ENCODE results near the gene LRP1.

The LRP1 gene

GRCh38 chr12:57181072-57181471 is 52.8 kb downstream of the LRP1 start:
- no peak for TF ChIP-seq Cebpa-rat (IDR thresholded peaks at IDR 0.05)
- H3K36me3 ChIP-seq: peaks cover 0 to 100% (median 42%) of the 10 kb centered on the region in 11 experiments; a peak in 17 of 22 replicates
- peaks cover 0 to 99% (median 0%) of the 10 kb centered on the region in 11 experiments; a peak in 9 of 22 replicates for H4K20me1 ChIP-seq
- no peaks in the 10 kb centered on the region for H3K27me3 ChIP-seq
- H3K4me2 ChIP-seq: no peak overlapping the region
- peaks cover 0 to 20% (median 11%) of the 10 kb centered on the region in 10 experiments; a peak in 12 of 20 replicates for H3K4me1 ChIP-seq
- no peak overlapping the region for H3K4me3 ChIP-seq
- H3K9ac ChIP-seq: no peak overlapping the region; a peak in 2 of 22 replicates
- no peaks in the 10 kb centered on the region for H3K9me3 ChIP-seq (replicated peaks in 1 of 11)
- H3K27ac ChIP-seq: no peak overlapping the region

- peaks cover 0 to 100% (median 40%) of the 10 kb centered on the region in 11 experiments; a peak in 16 of 22 replicates for H3K36me3 ChIP-seq
- H3K27me3 ChIP-seq: no peaks in the 10 kb centered on the region
- H3K9ac ChIP-seq: 0 out of 22 replicates have a peak overlapping the region, but pooled peaks of 1 of the 11 experiments have one; percentile 2
- H3K27ac ChIP-seq: no peak overlapping the region
- H4K20me1 ChIP-seq: peaks cover 0 to 99% (median 0%) of the 10 kb centered on the region in 11 experiments; a peak in 9 of 22 replicates
- H3K4me3 ChIP-seq: no peak overlapping the region
- H3K4me2 ChIP-seq: no peak overlapping the region
- H3K4me1 ChIP-seq: peaks cover 0 to 17% (median 9%) of the 10 kb centered on the region in 10 experiments; a peak in 12 of 20 replicates
- TF ChIP-seq Cebpa-rat (IDR thresholded peaks at IDR 0.05): no peak
- no peaks in the 10 kb centered on the region for H3K9me3 ChIP-seq (replicated peaks in 1 of 11)
These were observed 53.4 kb downstream of the LRP1 start for GRCh38 chr12:57181561-57182155.

- Histone ChIP-seq H3K27me3 (no peaks in the 10 kb centered on the region), H3K9me3 (replicated peaks in 1 of 11) (no peaks in the 10 kb centered on the region), H3K36me3 (peaks cover 5 to 100% (median 42%) of the 10 kb centered on the region in 11 experiments; a peak in 16 of 22 replicates), H3K4me3 (no peak overlapping the region), H3K27ac (no peak overlapping the region), H3K4me1 (peaks cover 0 to 12% (median under 1%) of the 10 kb centered on the region in 10 experiments; a peak in 7 of 20 replicates), H3K4me2 (no peak overlapping the region), H4K20me1 (peaks cover 0 to 99% (median 0%) of the 10 kb centered on the region in 11 experiments; a peak in 11 of 22 replicates), H3K9ac (no peak overlapping the region)
- no peak for TF ChIP-seq Cebpa-rat (IDR thresholded peaks at IDR 0.05)
These were observed 54.8 kb downstream of the LRP1 start for GRCh38 chr12:57182918-57183575.

GRCh38 chr12:57183939-57184725 is 55.8 kb downstream of the LRP1 start:
- Histone ChIP-seq H3K4me2 (no peak overlapping the region), H3K36me3 (peaks cover 5 to 100% (median 47%) of the 10 kb centered on the region in 11 experiments; a peak in 16 of 22 replicates), H3K9ac (no peak overlapping the region)

DNA sequence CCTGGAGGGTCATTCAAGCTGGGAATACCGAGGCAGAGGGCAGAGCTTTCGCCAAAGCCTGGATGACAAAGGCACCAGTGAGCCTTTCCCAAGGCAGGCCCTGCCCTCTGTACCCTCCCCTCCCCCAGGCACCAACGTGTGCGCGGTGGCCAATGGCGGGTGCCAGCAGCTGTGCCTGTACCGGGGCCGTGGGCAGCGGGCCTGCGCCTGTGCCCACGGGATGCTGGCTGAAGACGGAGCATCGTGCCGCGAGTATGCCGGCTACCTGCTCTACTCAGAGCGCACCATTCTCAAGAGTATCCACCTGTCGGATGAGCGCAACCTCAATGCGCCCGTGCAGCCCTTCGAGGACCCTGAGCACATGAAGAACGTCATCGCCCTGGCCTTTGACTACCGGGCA is 57.1 kb downstream of the LRP1 start:
- H3K9ac ChIP-seq: no peak overlapping the region
- H3K27ac ChIP-seq: no peak overlapping the region
- H3K27me3 ChIP-seq: no peaks in the 10 kb centered on the region
- H4K20me1 ChIP-seq: peaks cover 0 to 99% (median 0%) of the 10 kb centered on the region in 11 experiments; a peak in 11 of 22 replicates
- TF ChIP-seq Cebpa-rat (IDR thresholded peaks at IDR 0.05): no peak
- no peak overlapping the region for H3K4me3 ChIP-seq
- H3K4me2 ChIP-seq: no peak overlapping the region
- H3K36me3 ChIP-seq: peaks cover 5 to 100% (median 41%) of the 10 kb centered on the region in 11 experiments; a peak in 16 of 22 replicates
- no peaks in the 10 kb centered on the region for H3K9me3 ChIP-seq (replicated peaks in 1 of 11)
- peaks cover 0 to 9% (median 0%) of the 10 kb centered on the region in 10 experiments; a peak in 3 of 20 replicates for H3K4me1 ChIP-seq

More at GRCh38 chr12:57183939-57184725, 55.8 kb downstream of the LRP1 start:
- H3K4me3 ChIP-seq: no peak overlapping the region
- no peaks in the 10 kb centered on the region for H3K27me3 ChIP-seq
- peaks cover 0 to 99% (median 0%) of the 10 kb centered on the region in 11 experiments; a peak in 11 of 22 replicates for H4K20me1 ChIP-seq
- TF ChIP-seq Cebpa-rat (IDR thresholded peaks at IDR 0.05): no peak
- no peaks in the 10 kb centered on the region for H3K9me3 ChIP-seq (replicated peaks in 1 of 11)
- peaks cover 0 to 9% (median 0%) of the 10 kb centered on the region in 10 experiments; a peak in 3 of 20 replicates for H3K4me1 ChIP-seq
- H3K27ac ChIP-seq: no peak overlapping the region

GRCh38 chr12:57185906-57186508 is 57.7 kb downstream of the LRP1 start:
- no peak overlapping the region for H3K27ac ChIP-seq
- no peak overlapping the region for H3K4me3 ChIP-seq
- peak overlapping the region in 1 of 11 experiments; percentile 4; a peak in 1 of 22 replicates for H3K9ac ChIP-seq
- no peak overlapping the region for H3K4me2 ChIP-seq
- no peaks in the 10 kb centered on the region for H3K9me3 ChIP-seq (replicated peaks in 1 of 11)
- H4K20me1 ChIP-seq: peaks cover 0 to 99% (median 0%) of the 10 kb centered on the region in 11 experiments; a peak in 11 of 22 replicates
- H3K4me1 ChIP-seq: peaks cover 0 to 9% (median 0%) of the 10 kb centered on the region in 10 experiments; a peak in 3 of 20 replicates
- TF ChIP-seq Cebpa-rat (IDR thresholded peaks at IDR 0.05): no peak
- peaks cover 5 to 100% (median 43%) of the 10 kb centered on the region in 11 experiments; a peak in 16 of 22 replicates for H3K36me3 ChIP-seq
- H3K27me3 ChIP-seq: no peaks in the 10 kb centered on the region

GRCh38 chr12:57187222-57188089 is 59.2 kb downstream of the LRP1 start:
- H3K36me3 ChIP-seq: peaks cover 14 to 100% (median 57%) of the 10 kb centered on the region in 11 experiments; a peak in 17 of 22 replicates
- H3K9me3 ChIP-seq (replicated peaks in 1 of 11): no peaks in the 10 kb centered on the region
- H3K4me1 ChIP-seq: peaks cover 0 to 9% (median 0%) of the 10 kb centered on the region in 10 experiments; a peak in 3 of 20 replicates
- 0 out of 22 replicates have a peak overlapping the region, but pooled peaks of 1 of the 11 experiments have one; percentile 1 for H3K9ac ChIP-seq
- H3K27me3 ChIP-seq: no peaks in the 10 kb centered on the region
- H4K20me1 ChIP-seq: peaks cover 0 to 96% (median 0%) of the 10 kb centered on the region in 11 experiments; a peak in 12 of 22 replicates
- peak overlapping the region in 1 of 11 experiments; percentile 28; a peak in 2 of 22 replicates for H3K4me2 ChIP-seq
- no peak for TF ChIP-seq Cebpa-rat (IDR thresholded peaks at IDR 0.05)
- H3K27ac ChIP-seq: no peak overlapping the region
- H3K4me3 ChIP-seq: no peak overlapping the region

Data from BLaER1 treated with 17β-estradiol and CSF1 and Interleukin-3, amounts not matched to agents 10 nM and 100 nM (cell line).